Measurements from ENCODE around the gene SCMH1. TPM values are rescaled to one million over a fixed set of nuclear protein-coding genes. Genes with fewer than 3 reads are reported as not detected.

SCMH1 gene
- total and polyA plus RNA-seq, 2 of the 4 experiments (the other 2 are of a cell fraction), result 9.0 to 19.4 TPM

GRCh38 chr1:41160498-41161110 is 81.5 kb downstream of the SCMH1 start:
- ATAC-seq (ENCODE audit: low read depth) (no peak), DNase-seq (no peak)
- peaks cover 1% of the 10 kb centered on the region; the same call in 1 of the 2 replicates for H3K4me1 ChIP-seq (ENCODE audit: control insufficient read depth, insufficient read depth, low read length)
- no peak overlapping the region for H3K56ac ChIP-seq (ENCODE audit: extremely low read depth, insufficient read depth, low read length)
- no peaks in the 10 kb centered on the region for H3K9me3 ChIP-seq (ENCODE audit: control insufficient read depth, insufficient read depth, low read length)
- no peaks in the 10 kb centered on the region for H4K20me1 ChIP-seq (ENCODE audit: insufficient read depth, low read length)
- peaks cover 5% of the 10 kb centered on the region; the same call in 1 of the 2 replicates for H3K36me3 ChIP-seq (ENCODE audit: control insufficient read depth, insufficient read depth, low read length)
- H3K9ac ChIP-seq (ENCODE audit: low read depth, low read length), result no peak overlapping the region
- no peak overlapping the region for H3K18ac ChIP-seq (ENCODE audit: low read depth, low read length)
- no peak overlapping the region for H4K91ac ChIP-seq (ENCODE audit: insufficient read depth, low read depth, low read length)
- dilution Hi-C loops (cut with HindIII; ENCODE audit: low sequenced_read_pairs, unreplicated experiment), result no loop called here
- no peaks in the 10 kb centered on the region for H3K9me1 ChIP-seq (ENCODE audit: insufficient read depth, low read length)
- H2AFZ ChIP-seq (replicated peaks; ENCODE audit: low read length, poor library complexity), result no peak overlapping the region
- ChIA-PET POLR2A (ENCODE audit: unreplicated experiment) (no interaction called here), CTCF (interaction anchor here (0.9 kb wide), 1 partner anchor 12 kb away, joined by 3 read pairs; no protein-coding TSS in a partner anchor)
- no peak overlapping the region for H3K4me2 ChIP-seq (ENCODE audit: low read depth, low read length)
- no peak overlapping the region for H4K8ac ChIP-seq (ENCODE audit: low read depth in 2 of 2, low read length in 2 of 2)
- no peak overlapping the region for H3K27ac ChIP-seq (ENCODE audit: insufficient read depth, low read length)
- no peak overlapping the region for H2AK5ac ChIP-seq (ENCODE audit: low read depth, low read length)
- H3K4me3 ChIP-seq (ENCODE audit: insufficient read depth, low read depth, low read length), result no peak overlapping the region
- no peak overlapping the region for H3K14ac ChIP-seq (replicated peaks; ENCODE audit: low read depth, low read length)
- intact Hi-C loops (cut with micrococcal nuclease), result no loop called here
- no peak overlapping the region for H4K5ac ChIP-seq (ENCODE audit: low read depth, low read length)
- no TSS peak for BruUV-seq (replicated peaks)
- H3K79me1 ChIP-seq (ENCODE audit: low read depth in 1 of 2, low read length in 2 of 2), result 0 out of 4 replicates have a peak, but pooled peaks cover 0 to 9% of the 10 kb centered on the region in 2 experiments
- no peak overlapping the region for H3K23ac ChIP-seq (ENCODE audit: low read depth, low read length)
- no peak overlapping the region for H2BK5ac ChIP-seq (ENCODE audit: low read depth, low read length, poor library complexity, severe bottlenecking)
- TF ChIP-seq MAFK (IDR thresholded peaks at IDR 0.05; ENCODE audit: low read depth, low read length) (no peak), CTCF (conservative IDR thresholded peaks at IDR 0.05; ENCODE audit: low read depth, low read length) (no peak), ELK1 (IDR thresholded peaks at IDR 0.05; ENCODE audit: borderline replicate concordance, low read depth, low read length) (no peak), FOS (IDR thresholded peaks at IDR 0.05; ENCODE audit: low read depth, low read length) (no peak), POLR2A (IDR thresholded peaks at IDR 0.05; ENCODE audit: low read depth, low read length) (no peak), RCOR1 (IDR thresholded peaks at IDR 0.05; ENCODE audit: insufficient replicate concordance, low read length) (no peak)
- in situ Hi-C loops (cut with MboI; ENCODE audit: low sequenced_read_pairs), result no loop called here
- H2BK20ac ChIP-seq (ENCODE audit: low read depth, low read length), result no peak overlapping the region
- no peaks in the 10 kb centered on the region for H3K27me3 ChIP-seq (ENCODE audit: control insufficient read depth, insufficient read depth, low read length)
- WGBS, 2 experiments (ENCODE audit: extremely low coverage in 2 of 2, insufficient read length in 1 of 2), result no CpG with 5 or more reads among the region's 3 CpGs
- no peak overlapping the region for H3K4ac ChIP-seq (ENCODE audit: low read depth, low read length)
- no peak overlapping the region for H2BK15ac ChIP-seq (ENCODE audit: low read depth, low read length)
- no peak overlapping the region for H2AK9ac ChIP-seq (replicated peaks; ENCODE audit: low read depth, low read length, poor library complexity)
- no peak overlapping the region for H2BK120ac ChIP-seq (ENCODE audit: low read depth, low read length)

Measured in IMR-90 (cell line).